HepG2 (cell line): ENCODE data around the gene B4GALT5. TPM values are rescaled to one million over a fixed set of nuclear protein-coding genes. Genes with fewer than 3 reads are reported as not detected.
A peak's percentile ranks its signal among the peaks of the same experiment; 100 is the strongest.

Experiments
- CEBPB ChIP-seq: IDR thresholded peaks from 2 replicates; pipeline ENCODE4 v1.6.1; 2011; ENCODE audit warnings: low read depth, low read length, improper control_type of control experiment, borderline replicate concordance
- CENPT ChIP-seq: sonication (generic); formaldehyde crosslinking; IDR thresholded peaks from 2 replicates; pipeline ENCODE4 v1.8.0; 2022; ENCODE audit warnings: low read depth, mild to moderate bottlenecking, moderate library complexity, missing genetic modification reagents
- MAFK ChIP-seq, 2 experiments: IDR thresholded peaks in 1 of 2; conservative IDR thresholded peaks in 1 of 2; 2 replicates each; pipeline ENCODE4 v1.6.1; 2011; ENCODE audit warnings: improper control_type of control experiment in 2 of 2, low read length in 2 of 2
- NFATC3 ChIP-seq: sonication (generic); formaldehyde crosslinking; IDR thresholded peaks from 2 replicates; pipeline ENCODE4 v1.5.1; 2020; ENCODE audit warnings: mild to moderate bottlenecking, missing genetic modification reagents
- POGZ ChIP-seq: sonication (generic); formaldehyde crosslinking; IDR thresholded peaks from 2 replicates; pipeline ENCODE4 v1.4.0; 2020; ENCODE audit warnings: mild to moderate bottlenecking, missing genetic modification reagents
- SALL1 ChIP-seq: sonication (generic); formaldehyde crosslinking; IDR thresholded peaks from 2 replicates; pipeline ENCODE4 v1.8.0; 2022; ENCODE audit warnings: mild to moderate bottlenecking, missing genetic modification reagents
- SATB2 ChIP-seq: sonication (generic); formaldehyde crosslinking; IDR thresholded peaks from 2 replicates; pipeline ENCODE4 v1.5.0; 2020; ENCODE audit warnings: missing genetic modification reagents
- TCF12 ChIP-seq, 2 experiments: fragments of 450-650 bp in 1 of 2; sonication (generic) in 1 of 2; formaldehyde crosslinking in 1 of 2; IDR thresholded peaks; 2 replicates each; pipeline versions ENCODE4 v1.6.1 to v1.8.0; 2017 to 2022; ENCODE audit warnings: antibody characterized with exemption in 1 of 2, mild to moderate bottlenecking in 1 of 2, missing genetic modification reagents in 1 of 2, moderate library complexity in 1 of 2
- ZC3H4 ChIP-seq: sonication (generic); formaldehyde crosslinking; IDR thresholded peaks from 2 replicates; pipeline ENCODE4 v1.4.0; 2020; ENCODE audit warnings: missing genetic modification reagents, borderline replicate concordance
- ZFP37 ChIP-seq: sonication (generic); formaldehyde crosslinking; IDR thresholded peaks from 2 replicates; pipeline ENCODE4 v1.4.0; 2020; ENCODE audit warnings: missing genetic modification reagents, borderline replicate concordance
- ZNF549 ChIP-seq: sonication (generic); formaldehyde crosslinking; IDR thresholded peaks from 2 replicates; pipeline ENCODE4 v1.5.0; 2020; ENCODE audit warnings: missing genetic modification reagents
- ZNF607 ChIP-seq: sonication (generic); formaldehyde crosslinking; IDR thresholded peaks from 2 replicates; pipeline ENCODE4 v1.5.1; 2020; ENCODE audit warnings: missing genetic modification reagents, mild to moderate bottlenecking, borderline replicate concordance
- ZNF816 ChIP-seq: sonication (generic); formaldehyde crosslinking; IDR thresholded peaks from 2 replicates; pipeline ENCODE4 v1.8.0; 2022; ENCODE audit warnings: missing genetic modification reagents, mild to moderate bottlenecking, borderline replicate concordance
- ZSCAN21 ChIP-seq: sonication (generic); formaldehyde crosslinking; IDR thresholded peaks from 2 replicates; pipeline ENCODE4 v1.8.0; 2022; ENCODE audit warnings: mild to moderate bottlenecking, missing genetic modification reagents, moderate library complexity, borderline replicate concordance
- ZSCAN22 ChIP-seq: sonication (generic); formaldehyde crosslinking; IDR thresholded peaks from 2 replicates; pipeline ENCODE4 v1.4.0; 2020; ENCODE audit warnings: mild to moderate bottlenecking, missing genetic modification reagents
- polyA plus RNA-seq, 8 experiments: library from polyadenylated mRNA; depleted of rRNA in 3 of 8; stranded (reverse) in 7 of 8; unstranded in 1 of 8; fragments of >200 nt; fragmentation: Illumina TruSeq in 4 of 8; extraction: Trizol in 4 of 8; gene quantifications; 2 replicates each; pipeline versions ENCODE4 v1.2.1 to v1.2.3, GENCODE V29; 2011 to 2016; ENCODE audit warnings: low read depth in 4 of 8, missing spikeins in 1 of 8, mixed read lengths in 1 of 8; ENCODE audit not compliant: insufficient read depth in 1 of 8
- total RNA-seq, 5 experiments: library from RNA; depleted of rRNA; stranded (reverse); fragments of >200 nt; fragmentation: Illumina TruSeq; extraction: Trizol; gene quantifications; 2 replicates each; pipeline ENCODE4 v1.2.3, GENCODE V29; 2016; ENCODE audit warnings: low read depth in 1 of 5
- TF ChIP-seq, protein P1 (sequence below): sonication (generic); IDR thresholded peaks from 2 replicates; pipeline ENCODE4 v1.6.1; 2016; ENCODE audit warnings: low read depth, borderline replicate concordance
- TF ChIP-seq, protein P2 (sequence below): sonication (generic); formaldehyde crosslinking; IDR thresholded peaks from 2 replicates; pipeline ENCODE4 v1.4.0; 2020; ENCODE audit warnings: missing genetic modification reagents
- TF ChIP-seq, protein P3 (sequence below): sonication (generic); formaldehyde crosslinking; IDR thresholded peaks from 2 replicates; pipeline ENCODE4 v1.5.0; 2020; ENCODE audit warnings: mild to moderate bottlenecking, low read depth, missing genetic modification reagents, borderline replicate concordance
- TF ChIP-seq, protein P4 (sequence below): sonication (generic); formaldehyde crosslinking; IDR thresholded peaks from 2 replicates; pipeline ENCODE4 v1.8.0; 2022; ENCODE audit warnings: mild to moderate bottlenecking, missing genetic modification reagents, borderline replicate concordance
- TF ChIP-seq, protein P5 (sequence below): sonication (generic); formaldehyde crosslinking; IDR thresholded peaks from 2 replicates; pipeline ENCODE4 v1.4.0; 2020; ENCODE audit warnings: missing genetic modification reagents
- TF ChIP-seq, protein P6 (sequence below): sonication (generic); formaldehyde crosslinking; IDR thresholded peaks from 2 replicates; pipeline ENCODE4 v1.4.0; 2020; ENCODE audit warnings: missing genetic modification reagents

B4GALT5 gene
- total and polyA plus RNA-seq, 2 of the 13 experiments (the other 11 are each of a cell fraction or from before 2014, with no cell fraction given), result 27.3 to 30.9 TPM

DNA sequence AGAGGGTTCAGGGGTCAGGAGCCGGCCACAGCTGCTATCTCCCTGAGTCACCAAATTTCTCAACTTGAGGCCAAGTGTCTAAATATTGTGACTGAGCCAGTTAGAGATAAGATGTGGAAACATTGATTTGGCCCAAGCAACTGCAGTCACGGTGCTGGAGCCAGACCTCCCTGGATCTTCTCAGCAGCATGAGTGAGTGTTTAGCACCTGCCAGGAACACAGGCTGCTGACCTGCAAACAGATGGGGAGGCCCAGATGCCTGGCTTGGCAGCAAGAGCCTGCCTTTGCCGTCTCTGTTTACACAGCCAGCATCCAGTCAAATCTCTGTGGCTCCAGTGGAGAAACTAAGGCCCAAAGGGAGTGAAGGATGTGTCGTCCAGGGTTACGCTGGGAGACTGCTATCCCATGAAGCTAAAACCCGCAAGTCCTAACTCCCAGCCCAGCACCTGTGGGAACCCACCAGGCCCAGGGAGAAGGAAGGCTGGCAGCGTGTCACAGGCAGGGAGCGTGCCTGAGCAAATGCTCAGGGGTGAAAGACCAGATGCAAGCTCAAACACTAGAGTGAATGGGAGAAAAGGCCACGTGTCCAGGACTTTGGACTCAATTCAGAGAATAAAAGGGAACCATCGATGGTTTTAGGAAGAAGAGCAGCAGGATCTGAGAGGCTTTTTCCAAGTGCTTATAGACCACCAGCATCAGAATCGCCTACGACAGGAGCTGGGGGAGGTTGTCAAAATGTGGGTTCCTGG lies 129.8 kb downstream of the B4GALT5 start (continued):
- TF ChIP-seq TCF12 (IDR thresholded peaks at IDR 0.05), result no peak
- TF ChIP-seq TCF12 (CRISPR knock-in tag; IDR thresholded peaks at IDR 0.05), result no peak
- TF ChIP-seq CENPT (CRISPR knock-in tag), result peak; percentile 35; the same call in 1 of the 2 replicates
- TF ChIP-seq, protein P1, sequence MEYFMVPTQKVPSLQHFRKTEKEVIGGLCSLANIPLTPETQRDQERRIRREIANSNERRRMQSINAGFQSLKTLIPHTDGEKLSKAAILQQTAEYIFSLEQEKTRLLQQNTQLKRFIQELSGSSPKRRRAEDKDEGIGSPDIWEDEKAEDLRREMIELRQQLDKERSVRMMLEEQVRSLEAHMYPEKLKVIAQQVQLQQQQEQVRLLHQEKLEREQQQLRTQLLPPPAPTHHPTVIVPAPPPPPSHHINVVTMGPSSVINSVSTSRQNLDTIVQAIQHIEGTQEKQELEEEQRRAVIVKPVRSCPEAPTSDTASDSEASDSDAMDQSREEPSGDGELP, result peak; percentile 81
- TF ChIP-seq, protein P2, sequence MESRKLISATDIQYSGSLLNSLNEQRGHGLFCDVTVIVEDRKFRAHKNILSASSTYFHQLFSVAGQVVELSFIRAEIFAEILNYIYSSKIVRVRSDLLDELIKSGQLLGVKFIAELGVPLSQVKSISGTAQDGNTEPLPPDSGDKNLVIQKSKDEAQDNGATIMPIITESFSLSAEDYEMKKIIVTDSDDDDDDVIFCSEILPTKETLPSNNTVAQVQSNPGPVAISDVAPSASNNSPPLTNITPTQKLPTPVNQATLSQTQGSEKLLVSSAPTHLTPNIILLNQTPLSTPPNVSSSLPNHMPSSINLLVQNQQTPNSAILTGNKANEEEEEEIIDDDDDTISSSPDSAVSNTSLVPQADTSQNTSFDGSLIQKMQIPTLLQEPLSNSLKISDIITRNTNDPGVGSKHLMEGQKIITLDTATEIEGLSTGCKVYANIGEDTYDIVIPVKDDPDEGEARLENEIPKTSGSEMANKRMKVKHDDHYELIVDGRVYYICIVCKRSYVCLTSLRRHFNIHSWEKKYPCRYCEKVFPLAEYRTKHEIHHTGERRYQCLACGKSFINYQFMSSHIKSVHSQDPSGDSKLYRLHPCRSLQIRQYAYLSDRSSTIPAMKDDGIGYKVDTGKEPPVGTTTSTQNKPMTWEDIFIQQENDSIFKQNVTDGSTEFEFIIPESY (CRISPR knock-in tag), result peak; percentile 20; the same call in 1 of the 2 replicates
- TF ChIP-seq ZFP37 (CRISPR knock-in tag), result peak; percentile 68
- no peak for TF ChIP-seq ZNF816 (CRISPR knock-in tag)
- TF ChIP-seq SALL1, result peak; percentile 98
- TF ChIP-seq, protein P3, sequence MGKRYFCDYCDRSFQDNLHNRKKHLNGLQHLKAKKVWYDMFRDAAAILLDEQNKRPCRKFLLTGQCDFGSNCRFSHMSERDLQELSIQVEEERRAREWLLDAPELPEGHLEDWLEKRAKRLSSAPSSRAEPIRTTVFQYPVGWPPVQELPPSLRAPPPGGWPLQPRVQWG, result no peak
- TF ChIP-seq, protein P4, sequence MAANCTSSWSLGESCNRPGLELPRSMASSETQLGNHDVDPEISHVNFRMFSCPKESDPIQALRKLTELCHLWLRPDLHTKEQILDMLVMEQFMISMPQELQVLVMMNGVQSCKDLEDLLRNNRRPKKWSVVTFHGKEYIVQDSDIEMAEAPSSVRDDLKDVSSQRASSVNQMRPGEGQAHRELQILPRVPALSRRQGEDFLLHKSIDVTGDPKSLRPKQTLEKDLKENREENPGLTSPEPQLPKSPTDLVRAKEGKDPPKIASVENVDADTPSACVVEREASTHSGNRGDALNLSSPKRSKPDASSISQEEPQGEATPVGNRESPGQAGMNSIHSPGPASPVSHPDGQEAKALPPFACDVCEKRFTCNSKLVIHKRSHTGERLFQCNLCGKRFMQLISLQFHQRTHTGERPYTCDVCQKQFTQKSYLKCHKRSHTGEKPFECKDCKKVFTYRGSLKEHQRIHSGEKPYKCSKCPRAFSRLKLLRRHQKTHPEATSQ (CRISPR knock-in tag), result no peak; the same call in 1 of the 2 replicates
- TF ChIP-seq, protein P5, sequence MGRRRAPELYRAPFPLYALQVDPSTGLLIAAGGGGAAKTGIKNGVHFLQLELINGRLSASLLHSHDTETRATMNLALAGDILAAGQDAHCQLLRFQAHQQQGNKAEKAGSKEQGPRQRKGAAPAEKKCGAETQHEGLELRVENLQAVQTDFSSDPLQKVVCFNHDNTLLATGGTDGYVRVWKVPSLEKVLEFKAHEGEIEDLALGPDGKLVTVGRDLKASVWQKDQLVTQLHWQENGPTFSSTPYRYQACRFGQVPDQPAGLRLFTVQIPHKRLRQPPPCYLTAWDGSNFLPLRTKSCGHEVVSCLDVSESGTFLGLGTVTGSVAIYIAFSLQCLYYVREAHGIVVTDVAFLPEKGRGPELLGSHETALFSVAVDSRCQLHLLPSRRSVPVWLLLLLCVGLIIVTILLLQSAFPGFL, result peak; percentile 23; the same call in 1 of the 2 replicates
- no peak for TF ChIP-seq NFATC3 (CRISPR knock-in tag)
- TF ChIP-seq ZSCAN21 (CRISPR knock-in tag), result peak; percentile 92; the same call in 1 of the 2 replicates
- TF ChIP-seq ZC3H4, result peak; percentile 44; the same call in 1 of the 2 replicates
- TF ChIP-seq ZSCAN22 (CRISPR knock-in tag), result peak; percentile 85; the same call in 1 of the 2 replicates
- TF ChIP-seq, protein P6, sequence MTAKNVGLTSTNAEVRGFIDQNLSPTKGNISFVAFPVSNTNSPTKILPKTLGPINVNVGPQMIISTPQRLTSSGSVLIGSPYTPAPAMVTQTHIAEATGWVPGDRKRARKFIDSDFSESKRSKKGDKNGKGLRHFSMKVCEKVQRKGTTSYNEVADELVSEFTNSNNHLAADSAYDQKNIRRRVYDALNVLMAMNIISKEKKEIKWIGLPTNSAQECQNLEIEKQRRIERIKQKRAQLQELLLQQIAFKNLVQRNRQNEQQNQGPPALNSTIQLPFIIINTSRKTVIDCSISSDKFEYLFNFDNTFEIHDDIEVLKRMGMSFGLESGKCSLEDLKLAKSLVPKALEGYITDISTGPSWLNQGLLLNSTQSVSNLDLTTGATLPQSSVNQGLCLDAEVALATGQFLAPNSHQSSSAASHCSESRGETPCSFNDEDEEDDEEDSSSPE, result peak; percentile 70
- TF ChIP-seq MAFK (conservative IDR thresholded peaks at IDR 0.05 in 1 of 2, IDR thresholded peaks at IDR 0.05 in 1 of 2; ENCODE audit: low read length in 2 of 2), result peak; percentile 18 to 24; a peak in 3 of 4 replicates
- TF ChIP-seq POGZ (CRISPR knock-in tag), result peak; percentile 92
- no peak for TF ChIP-seq SATB2 (CRISPR knock-in tag)
- TF ChIP-seq ZNF549 (CRISPR knock-in tag), result no peak
- TF ChIP-seq ZNF607, result peak; percentile 85; the same call in 1 of the 2 replicates
- TF ChIP-seq CEBPB, result peak; percentile 84
